ENCODE results near the gene KSR1. TPM values are rescaled to one million over a fixed set of nuclear protein-coding genes. Genes with fewer than 3 reads are reported as not detected.

The KSR1 gene
- total RNA-seq, 1 donor: 15.5 TPM

GRCh38 chr17:27543464-27543856, 87.2 kb downstream of the KSR1 start:
- no peak for DNase-seq (ENCODE audit: low read depth)
- no peak for TF ChIP-seq CTCF (IDR thresholded peaks at IDR 0.05; ENCODE audit: insufficient read depth, low read depth, low read length)
- H3K4me3 ChIP-seq (ENCODE audit: low read depth, low read length): no peak overlapping the region

- no peak for DNase-seq (ENCODE audit: low read depth)
- TF ChIP-seq CTCF (IDR thresholded peaks at IDR 0.05; ENCODE audit: insufficient read depth, low read depth, low read length): no peak
- H3K4me3 ChIP-seq (ENCODE audit: low read depth, low read length): no peak overlapping the region
These were observed 87.7 kb downstream of the KSR1 start for GRCh38 chr17:27543958-27544349.

DNA sequence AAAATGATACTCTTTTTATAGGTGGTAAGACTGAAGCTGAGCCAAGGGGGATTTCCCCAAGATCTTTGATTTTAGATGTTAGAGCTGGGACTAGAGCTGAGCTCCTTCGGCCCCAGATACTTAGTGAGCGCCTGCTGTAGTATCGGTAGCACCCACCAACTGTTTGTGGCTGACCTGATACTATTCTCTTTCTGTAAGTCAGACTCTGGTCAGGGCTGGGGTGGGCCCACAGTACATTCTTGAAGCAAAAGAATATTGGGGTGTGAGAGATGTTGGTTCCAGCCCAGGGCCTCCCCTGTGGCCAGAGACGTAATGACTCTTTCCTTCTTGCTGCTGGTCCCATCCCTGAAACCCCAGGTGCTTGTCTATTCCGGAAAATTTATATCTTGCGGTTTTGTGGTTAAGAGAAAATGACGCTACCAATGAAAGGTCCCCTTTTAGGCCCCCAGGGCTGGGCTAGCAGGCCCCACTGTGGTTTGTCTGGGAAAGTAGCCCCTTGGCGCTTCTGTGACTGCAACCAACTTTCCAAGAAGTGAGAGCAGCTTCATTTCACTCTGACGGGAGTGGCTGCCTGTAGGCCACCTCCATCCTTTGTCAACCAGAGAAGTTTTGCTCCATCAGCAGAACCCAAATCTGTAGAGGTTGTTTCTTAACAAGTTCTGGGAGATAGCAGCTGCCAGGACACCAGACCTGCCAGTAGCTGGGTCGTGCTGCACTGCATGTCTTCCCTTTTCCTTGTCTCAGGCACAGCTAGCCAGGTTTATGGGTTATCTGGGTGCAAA, 88.3 kb downstream of the KSR1 start:
- DNase-seq (ENCODE audit: low read depth): peak; percentile 94
- TF ChIP-seq CTCF (IDR thresholded peaks at IDR 0.05; ENCODE audit: insufficient read depth, low read depth, low read length): peak; percentile 12
- H3K4me3 ChIP-seq (ENCODE audit: low read depth, low read length): no peak overlapping the region

GRCh38 chr17:27545562-27546229, 89.4 kb downstream of the KSR1 start:
- TF ChIP-seq CTCF (IDR thresholded peaks at IDR 0.05; ENCODE audit: insufficient read depth, low read depth, low read length): no peak
- peak; percentile 96 for DNase-seq (ENCODE audit: low read depth)
- no peak overlapping the region for H3K4me3 ChIP-seq (ENCODE audit: low read depth, low read length)

- no peak overlapping the region for H3K4me3 ChIP-seq (ENCODE audit: low read depth, low read length)
- no peak for DNase-seq (ENCODE audit: low read depth)
- no peak for TF ChIP-seq CTCF (IDR thresholded peaks at IDR 0.05; ENCODE audit: insufficient read depth, low read depth, low read length)
These were observed 90.5 kb downstream of the KSR1 start for GRCh38 chr17:27546624-27547300.

- DNase-seq (ENCODE audit: low read depth): no peak
- H3K4me3 ChIP-seq (ENCODE audit: low read depth, low read length): no peak overlapping the region
- TF ChIP-seq CTCF (IDR thresholded peaks at IDR 0.05; ENCODE audit: insufficient read depth, low read depth, low read length): no peak
These were observed 91.0 kb downstream of the KSR1 start for GRCh38 chr17:27547301-27547683.

Measured in fibroblast of villous mesenchyme (primary cell).